WTC11 (cell line): Measurements from ENCODE around the gene GRK6. TPM values are rescaled to one million over a fixed set of nuclear protein-coding genes. Genes with fewer than 3 reads are reported as not detected.

Experiments used
- ATAC-seq: fragments of 200-7000 bp; cut with Tn5 transposase; 2 replicates; pipeline ENCODE4 v1.10.0; 2021; ENCODE audit warnings: mild to moderate bottlenecking, moderate library complexity
- Bru-seq: library from RNA; stranded (reverse); fragments of 400-500 nt; gene quantifications from one replicate; lab custom pipeline; 2021; lab: Mats Ljungman, UMichigan
- CTCF ChIA-PET: fragments of 300-600 bp; sonication (Branson Sonifier 250); formaldehyde crosslinking; loops from one replicate; lab custom pipeline; 2021; ENCODE audit warnings: antibody characterized with exemption; lab: Charles Lee
- POLR2A ChIA-PET: fragments of 350-600 bp; sonication (Branson Sonifier 250); formaldehyde crosslinking; loops from one replicate; lab custom pipeline; 2021; ENCODE audit warnings: antibody characterized with exemption; lab: Charles Lee
- DNase-seq: peaks from one replicate; pipeline ENCODE4 v3.0.0; 2021; ENCODE audit warnings: low spot score
- H3K27ac Mint-ChIP-seq: 2 replicates; pipeline ENCODE4 v1.8.0; 2021; ENCODE audit warnings: mixed read lengths
- H3K27me3 Mint-ChIP-seq: 2 replicates; pipeline ENCODE4 v1.8.0; 2021; ENCODE audit warnings: low read depth, mild to moderate bottlenecking, moderate library complexity, mixed read lengths
- H3K36me3 Mint-ChIP-seq: 2 replicates; pipeline ENCODE4 v1.8.0; 2021; ENCODE audit warnings: mixed read lengths
- H3K4me1 Mint-ChIP-seq: 2 replicates; pipeline ENCODE4 v1.8.0; 2022; ENCODE audit warnings: mixed read lengths
- H3K4me3 Mint-ChIP-seq: 2 replicates; pipeline ENCODE4 v1.8.0; 2021; ENCODE audit warnings: mild to moderate bottlenecking, moderate library complexity, mixed read lengths
- H3K9me3 Mint-ChIP-seq: 2 replicates; pipeline ENCODE4 v1.8.0; 2021; ENCODE audit warnings: mixed read lengths
- ARID4B ChIP-seq: sonication (generic); formaldehyde crosslinking; IDR thresholded peaks from 2 replicates; pipeline ENCODE4 v1.8.0; 2023; ENCODE audit warnings: missing genetic modification reagents, mild to moderate bottlenecking, borderline replicate concordance
- FOXJ3 ChIP-seq: sonication (generic); formaldehyde crosslinking; IDR thresholded peaks from 2 replicates; pipeline ENCODE4 v1.9.0; 2021; ENCODE audit warnings: missing genetic modification reagents, mild to moderate bottlenecking, borderline replicate concordance
- FOXP1 ChIP-seq: sonication (generic); formaldehyde crosslinking; IDR thresholded peaks from 2 replicates; pipeline ENCODE4 v1.8.0; 2022; ENCODE audit warnings: missing genetic modification reagents, mild to moderate bottlenecking, moderate library complexity, borderline replicate concordance
- HMGXB4 ChIP-seq: sonication (generic); formaldehyde crosslinking; IDR thresholded peaks from 2 replicates; pipeline ENCODE4 v1.8.1; 2023; ENCODE audit warnings: mild to moderate bottlenecking, moderate library complexity, missing genetic modification reagents
- MAX ChIP-seq: sonication (generic); formaldehyde crosslinking; IDR thresholded peaks from 2 replicates; pipeline ENCODE4 v1.8.0; 2022; ENCODE audit warnings: mild to moderate bottlenecking, missing genetic modification reagents
- MYBL2 ChIP-seq: sonication (generic); formaldehyde crosslinking; IDR thresholded peaks from 2 replicates; pipeline ENCODE4 v1.8.1; 2023; ENCODE audit warnings: mild to moderate bottlenecking, moderate library complexity, missing genetic modification reagents
- PRDM15 ChIP-seq: sonication (generic); formaldehyde crosslinking; IDR thresholded peaks from 2 replicates; pipeline ENCODE4 v1.8.0; 2022; ENCODE audit warnings: missing genetic modification reagents
- long read RNA-seq, 3 experiments: library from RNA in 1 of 3; library from capped mRNA in 1 of 3; library from polyadenylated mRNA in 1 of 3; unstranded in 2 of 3; stranded (forward) in 1 of 3; transcript quantifications; one replicate each; pipeline ENCODE4 v2.0.0, GENCODE V29; 2021
- total RNA-seq: library from RNA; stranded (reverse); gene quantifications from 3 replicates; pipeline ENCODE4 v1.2.3, GENCODE V29; 2021

Gene GRK6
- total RNA-seq (60.7 to 69.2 TPM (median 61.7 TPM) in 3 replicates), Bru-seq, nascent RNA (percentile 67 among the genes with signal in this experiment)
- long read RNA-seq, experiment 1, transcript GRK6-211 (16 exons, 2,571 nt) = minor isoform, 107 of 337 reads
- long read RNA-seq, experiment 1, transcript GRK6-206 (13 exons, 1,660 nt) = minor isoform, 25 of 337 reads
- long read RNA-seq, experiment 1, transcript GRK6-201 (16 exons, 2,939 nt) = major isoform, 142 of 337 reads
- long read RNA-seq, experiment 1, partial matches to known transcripts = 25 of 337 reads
- long read RNA-seq, experiment 1, other reads (novel, unspliced or antisense) = 34 of 337 reads
- long read RNA-seq, experiment 2, transcript GRK6-201 (16 exons, 2,939 nt) = major isoform, 23 of 74 reads
- long read RNA-seq, experiment 2, partial matches to known transcripts = 31 of 74 reads
- long read RNA-seq, experiment 2, other reads (novel, unspliced or antisense) = 16 of 74 reads
- long read RNA-seq, experiment 3, partial matches to known transcripts = 1 of 5 reads
- long read RNA-seq, experiment 3, other reads (novel, unspliced or antisense) = 4 of 5 reads

- Mint-ChIP-seq H3K27ac (peak within 1 kb of the TSS; percentile 98), H3K36me3 (no peaks in the 10 kb centered on the region; the same call in 1 of the 2 replicates), H3K4me3 (peak within 1 kb of the TSS; percentile 84), H3K27me3 (peaks cover 5% of the 10 kb centered on the region), H3K9me3 (no peaks in the 10 kb centered on the region)
- DNase-seq (peak; percentile 44), ATAC-seq (no peak)
- ChIA-PET POLR2A (interaction anchor here (0.5 to 2.2 kb wide), 19 partner anchors 11 to 129 kb away, joined by 3 to 19 read pairs (median 4); partner anchors contain the start of genes MXD3, PDLIM7, PRR7 and RGS14), CTCF (interaction anchor here (0.6 to 9.4 kb wide), 26 partner anchors 10 to 754 kb away, joined by 3 to 95 read pairs (median 6); partner anchors contain the start of gene PFN3)
- TF ChIP-seq HMGXB4 (CRISPR knock-in tag) = peak; percentile 54; the same call in 1 of the 2 replicates
- TF ChIP-seq MAX (CRISPR knock-in tag) = 0 out of 2 replicates have a peak, but pooled peaks have one; percentile 38
- no peak for TF ChIP-seq PRDM15 (CRISPR knock-in tag)
- TF ChIP-seq FOXP1 (CRISPR knock-in tag) = peak; percentile 62; the same call in 1 of the 2 replicates
- no peak for TF ChIP-seq FOXJ3 (CRISPR knock-in tag)
- peak; percentile 60; the same call in 1 of the 2 replicates for TF ChIP-seq ARID4B (CRISPR knock-in tag)
- peak; percentile 27; the same call in 1 of the 2 replicates for TF ChIP-seq MYBL2
- TF ChIP-seq, all 79 proteins: peak for 5
- peaks cover 18% of the 10 kb centered on the region for H3K4me1 Mint-ChIP-seq
Observed at GRCh38 chr5:177426566-177427210, at the start of gene GRK6. GRK6 (plus strand) TSS chr5:177426676; CDS start chr5:177426846, 170 bp downstream.
